NCI-H187 (cell line): Measurements from ENCODE around the gene DLGAP4.

Experiments
- DNase-seq, 2 experiments: peaks; one replicate each; lab custom pipeline; 2025; lab: John Stamatoyannopoulos, UW

DLGAP4 gene

GRCh38 chr20:36333841-36334240 lies 27.7 kb downstream of the DLGAP4 start:
- DNase-seq: no peak

- no peak for DNase-seq
Observed at GRCh38 chr20:36334281-36335205, 28.4 kb downstream of the DLGAP4 start.

GRCh38 chr20:36335206-36335870 lies 29.2 kb downstream of the DLGAP4 start:
- no peak for DNase-seq

- DNase-seq: no peak
Observed at GRCh38 chr20:36336204-36336603, 30.1 kb downstream of the DLGAP4 start.

GRCh38 chr20:36336954-36337704 lies 31.0 kb downstream of the DLGAP4 start:
- DNase-seq: no peak

- DNase-seq: no peak
Observed at GRCh38 chr20:36337886-36338285, 31.7 kb downstream of the DLGAP4 start.

GRCh38 chr20:36339646-36340592 lies 33.8 kb downstream of the DLGAP4 start:
- DNase-seq: no peak

GRCh38 chr20:36340593-36340990 lies 34.5 kb downstream of the DLGAP4 start:
- DNase-seq: no peak

- DNase-seq: no peak
Observed at GRCh38 chr20:36341331-36342020, 35.3 kb downstream of the DLGAP4 start.

GRCh38 chr20:36342331-36343120 lies 36.4 kb downstream of the DLGAP4 start:
- DNase-seq: no peak

- DNase-seq: no peak
Observed at GRCh38 chr20:36343641-36344040, 37.5 kb downstream of the DLGAP4 start.

- DNase-seq: no peak
Observed at GRCh38 chr20:36344517-36345132, 38.5 kb downstream of the DLGAP4 start.

GRCh38 chr20:36346256-36346655 lies 40.1 kb downstream of the DLGAP4 start:
- DNase-seq: no peak

GRCh38 chr20:36349384-36350170 lies 43.4 kb downstream of the DLGAP4 start:
- DNase-seq: no peak

GRCh38 chr20:36350439-36350838 lies 44.3 kb downstream of the DLGAP4 start:
- no peak for DNase-seq

GRCh38 chr20:36351937-36352336 lies 45.8 kb downstream of the DLGAP4 start:
- no peak for DNase-seq

- no peak for DNase-seq
Observed at GRCh38 chr20:36352843-36353553, 46.9 kb downstream of the DLGAP4 start.

- DNase-seq: no peak
Observed at GRCh38 chr20:36353740-36354139, 47.6 kb downstream of the DLGAP4 start.
